Left hindlimb (tissue), 1 donor: ENCODE results near the gene SSTR1.
"Not testable (repeated sequence)": the region's sequence is repeated elsewhere in the genome, so short reads cannot be mapped to it uniquely, and the experiment has no call there.

Experiments
- DNase-seq: peaks from one replicate; pipeline ENCODE4 v3.0.0-alpha.2; 2018

Gene SSTR1, protein sequence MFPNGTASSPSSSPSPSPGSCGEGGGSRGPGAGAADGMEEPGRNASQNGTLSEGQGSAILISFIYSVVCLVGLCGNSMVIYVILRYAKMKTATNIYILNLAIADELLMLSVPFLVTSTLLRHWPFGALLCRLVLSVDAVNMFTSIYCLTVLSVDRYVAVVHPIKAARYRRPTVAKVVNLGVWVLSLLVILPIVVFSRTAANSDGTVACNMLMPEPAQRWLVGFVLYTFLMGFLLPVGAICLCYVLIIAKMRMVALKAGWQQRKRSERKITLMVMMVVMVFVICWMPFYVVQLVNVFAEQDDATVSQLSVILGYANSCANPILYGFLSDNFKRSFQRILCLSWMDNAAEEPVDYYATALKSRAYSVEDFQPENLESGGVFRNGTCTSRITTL

DNA sequence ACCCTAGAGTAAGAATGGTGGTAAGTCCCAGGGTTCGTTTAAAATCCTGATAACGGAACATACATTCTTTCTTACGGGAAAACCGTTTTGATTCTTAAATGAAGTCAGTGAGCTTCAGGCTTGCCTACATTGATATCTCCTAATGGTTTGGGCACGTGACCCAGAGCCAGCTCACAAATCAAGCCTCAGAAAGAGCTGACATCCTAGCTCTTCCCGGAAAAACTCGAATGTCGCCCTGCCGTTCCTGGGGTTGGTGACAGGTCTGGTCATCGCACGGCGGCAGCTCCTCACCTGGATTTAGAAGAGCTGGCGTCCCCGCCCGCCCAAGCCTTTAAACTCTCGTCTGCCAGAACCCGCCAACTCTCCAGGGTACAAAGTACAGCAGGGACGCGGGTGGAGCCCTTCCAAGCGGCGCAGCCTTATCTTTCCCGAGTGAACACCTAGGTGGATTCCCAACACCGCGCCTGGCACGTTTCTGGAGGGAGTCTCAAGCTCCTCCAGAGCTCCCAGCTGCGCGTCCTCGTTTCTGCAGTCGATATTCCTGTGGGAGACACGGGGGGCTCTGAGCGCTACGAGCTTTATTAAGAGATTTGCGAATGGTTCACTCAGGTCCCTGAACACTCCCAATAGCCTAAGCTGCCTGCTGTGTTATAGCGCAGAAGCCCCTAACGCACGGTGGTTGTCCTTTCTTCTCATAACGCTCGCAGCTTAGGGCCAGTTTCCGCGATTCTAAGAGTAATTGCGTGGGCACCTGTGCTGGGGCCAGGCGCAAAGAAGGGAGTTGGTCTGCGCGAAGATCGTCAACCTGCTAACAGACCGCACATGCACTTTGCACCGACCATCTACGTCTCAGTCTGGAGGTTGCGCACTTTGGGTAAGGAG, at the start of gene SSTR1:
SSTR1 (plus strand) TSS at position 169 of the 882 bp plus-strand sequence. CDS start 1,486 bp downstream, outside the sequence.
- no peak for DNase-seq

- no peak for DNase-seq
Observed at GRCh38 chr14:38158468-38158867, 49.2 kb upstream of the SSTR1 start.

GRCh38 chr14:38168416-38168815, 39.3 kb upstream of the SSTR1 start:
- DNase-seq, result no peak

DNA sequence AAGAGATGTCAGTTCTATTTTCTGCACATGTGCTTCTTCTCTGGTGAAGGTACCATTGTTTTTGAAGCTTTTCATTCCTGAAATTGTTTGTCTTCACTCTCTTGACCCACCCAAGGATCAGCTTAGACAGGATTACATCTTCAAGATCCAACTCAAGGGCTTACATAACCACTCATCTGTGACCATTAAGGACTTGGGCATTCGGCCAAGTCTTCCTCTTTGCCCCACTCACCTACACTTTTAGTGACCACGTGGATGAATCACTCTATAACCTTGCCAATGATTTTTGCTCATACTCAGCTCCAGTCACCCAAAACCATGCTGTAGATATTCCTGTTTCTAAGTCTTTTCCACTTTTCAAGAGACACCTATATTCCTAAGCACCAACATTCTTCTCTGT, 36.5 kb upstream of the SSTR1 start:
- DNase-seq, result no peak

- no peak for DNase-seq
Observed at GRCh38 chr14:38174711-38175110, 33.0 kb upstream of the SSTR1 start.

- no peak for DNase-seq
Observed at GRCh38 chr14:38175658-38176057, 32.0 kb upstream of the SSTR1 start.

GRCh38 chr14:38176379-38176778, 31.3 kb upstream of the SSTR1 start:
- DNase-seq, result no peak

GRCh38 chr14:38184132-38184531, 23.6 kb upstream of the SSTR1 start:
- no peak for DNase-seq

- DNase-seq, result no peak
Observed at GRCh38 chr14:38185671-38186070, 22.0 kb upstream of the SSTR1 start.

- no peak for DNase-seq
Observed at GRCh38 chr14:38186216-38186615, 21.5 kb upstream of the SSTR1 start.

- no peak for DNase-seq
Observed at GRCh38 chr14:38187528-38187927, 20.2 kb upstream of the SSTR1 start.

DNA sequence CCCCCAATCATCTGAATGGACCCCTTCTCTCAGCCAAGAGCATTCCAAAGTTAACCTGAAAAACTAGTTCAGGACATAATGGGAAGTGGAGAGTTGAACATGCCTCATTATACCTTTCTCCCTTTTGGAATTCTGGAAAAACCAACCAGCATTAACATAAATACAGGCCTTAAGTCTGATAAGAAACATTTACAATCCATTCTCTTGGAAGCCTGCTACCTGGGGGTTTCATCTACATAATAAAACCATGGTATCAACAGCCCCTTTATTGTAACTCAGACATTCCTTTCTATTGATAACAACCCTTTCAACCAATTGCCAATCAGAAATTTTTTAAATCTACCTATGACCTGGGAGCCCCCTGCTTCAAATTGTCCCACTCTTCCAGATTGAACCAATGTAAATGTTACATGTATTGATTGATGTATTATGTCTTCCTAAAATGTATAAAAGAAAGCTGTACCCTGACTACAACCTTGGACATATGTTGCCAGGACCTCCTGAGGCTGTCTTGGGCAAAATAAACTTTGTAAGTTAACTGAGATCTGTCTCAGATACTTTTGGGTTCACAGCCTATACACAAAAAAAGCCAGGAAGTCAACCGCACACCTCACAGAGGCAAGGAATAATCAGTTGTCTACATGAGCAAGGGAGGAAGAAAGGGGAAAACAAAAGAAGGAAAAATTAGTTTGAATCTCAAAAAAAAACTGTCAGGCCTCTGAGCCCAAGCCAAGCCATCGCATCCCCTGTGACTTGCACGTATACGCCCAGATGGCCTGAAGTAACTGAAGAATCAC, 17.6 kb upstream of the SSTR1 start:
- no peak for DNase-seq

GRCh38 chr14:38190846-38191245, 16.9 kb upstream of the SSTR1 start:
- DNase-seq, result not testable (repeated sequence)

DNA sequence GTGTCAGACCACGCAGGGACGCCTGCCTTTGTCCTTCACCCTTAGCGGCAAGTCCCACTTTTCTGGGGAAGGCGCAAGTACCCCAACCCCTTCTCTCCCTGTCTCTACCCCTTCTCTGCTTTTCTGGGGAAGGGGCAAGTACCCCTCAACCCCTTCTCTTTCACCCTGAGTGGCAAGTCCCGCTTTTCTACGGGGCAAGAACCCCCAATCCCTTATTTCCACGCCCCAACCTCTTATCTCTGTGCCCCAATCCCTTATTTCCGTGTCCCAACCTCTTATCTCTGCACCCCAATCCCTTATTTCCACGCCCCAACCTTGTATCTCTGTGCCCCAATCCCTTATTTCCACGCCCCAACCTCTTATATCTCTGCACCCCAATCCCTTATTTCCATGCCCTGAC, 16.2 kb upstream of the SSTR1 start:
- DNase-seq, result not testable (repeated sequence)

DNA sequence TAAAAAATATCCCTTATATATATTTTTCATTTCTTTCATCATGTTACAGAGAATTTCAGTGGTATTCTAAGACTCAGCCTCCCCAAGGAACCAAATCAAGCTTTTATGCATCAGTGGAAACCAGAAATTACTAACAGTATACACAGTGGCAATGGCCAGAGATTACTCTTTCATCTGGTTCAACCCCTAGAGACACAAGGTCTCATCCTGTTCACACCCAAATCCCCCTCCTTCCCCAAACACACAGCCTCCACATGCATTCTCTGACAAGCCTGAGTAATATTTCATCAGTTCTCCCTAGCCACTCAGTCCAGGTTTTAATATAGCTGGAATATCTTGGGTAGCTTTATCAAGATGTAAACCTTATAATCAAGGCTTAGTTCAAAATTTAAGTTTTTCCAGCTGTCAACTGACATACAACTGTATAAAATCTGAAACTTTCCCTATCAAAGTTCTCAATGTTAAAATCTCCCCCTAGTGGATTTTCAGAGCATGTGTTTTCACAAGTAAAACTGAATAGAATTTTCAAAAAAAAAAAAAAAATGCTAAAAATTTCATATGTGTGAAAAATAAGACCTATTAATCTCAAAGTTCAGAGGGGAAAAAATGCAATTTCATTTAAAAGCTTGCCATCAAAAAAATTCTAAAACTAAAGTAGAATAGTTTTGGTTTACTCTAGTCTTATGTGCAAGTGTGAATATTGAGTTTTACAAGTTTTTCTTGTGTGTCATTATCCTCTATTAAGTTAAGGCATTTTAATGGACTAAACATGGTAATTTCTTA, 10.5 kb upstream of the SSTR1 start:
- DNase-seq, result no peak

DNA sequence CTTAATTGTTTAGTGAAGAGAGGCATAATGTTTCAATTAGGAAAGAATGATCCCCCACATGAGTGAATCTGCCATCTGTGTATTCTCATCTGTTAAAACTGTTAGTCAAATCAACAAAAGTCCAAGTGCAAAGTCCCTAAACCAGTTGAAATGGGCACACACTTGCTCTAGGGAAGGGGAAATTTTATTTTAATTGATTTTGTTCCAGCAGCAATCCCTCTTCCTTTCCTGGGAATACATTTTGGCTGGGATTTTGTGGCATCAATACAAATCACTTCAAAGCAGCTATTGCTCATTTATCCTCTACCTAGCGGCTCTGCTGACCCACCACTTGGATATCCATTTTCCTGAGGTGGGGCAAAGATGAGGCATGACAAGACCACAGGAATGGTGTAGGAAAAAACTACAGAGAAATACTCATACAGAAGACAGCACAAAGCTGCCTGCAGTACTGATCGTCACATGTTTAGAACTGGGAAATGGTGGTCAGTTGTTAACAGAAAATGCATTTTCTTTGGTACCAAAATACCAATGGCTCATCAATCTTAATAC, 9.8 kb upstream of the SSTR1 start:
- no peak for DNase-seq

DNA sequence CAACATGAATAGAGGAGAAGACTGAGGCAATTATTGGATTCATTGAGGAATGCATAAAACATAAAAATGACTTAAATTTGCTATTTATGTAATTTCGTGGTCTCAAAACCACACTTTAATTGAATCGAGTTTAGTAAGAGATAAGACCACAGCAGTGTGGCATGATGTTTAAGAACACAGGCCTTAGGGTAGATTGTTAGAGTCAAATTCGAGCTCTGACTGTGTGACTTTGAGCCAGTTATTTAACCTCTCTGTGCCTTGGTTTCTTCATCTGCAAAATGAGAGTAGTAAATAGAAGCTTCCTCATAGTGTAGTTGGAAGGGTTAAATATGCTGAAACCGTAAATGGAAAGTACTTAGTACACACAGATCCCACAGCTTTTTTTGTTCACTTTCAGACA, 9.3 kb upstream of the SSTR1 start:
- DNase-seq, result no peak

DNA sequence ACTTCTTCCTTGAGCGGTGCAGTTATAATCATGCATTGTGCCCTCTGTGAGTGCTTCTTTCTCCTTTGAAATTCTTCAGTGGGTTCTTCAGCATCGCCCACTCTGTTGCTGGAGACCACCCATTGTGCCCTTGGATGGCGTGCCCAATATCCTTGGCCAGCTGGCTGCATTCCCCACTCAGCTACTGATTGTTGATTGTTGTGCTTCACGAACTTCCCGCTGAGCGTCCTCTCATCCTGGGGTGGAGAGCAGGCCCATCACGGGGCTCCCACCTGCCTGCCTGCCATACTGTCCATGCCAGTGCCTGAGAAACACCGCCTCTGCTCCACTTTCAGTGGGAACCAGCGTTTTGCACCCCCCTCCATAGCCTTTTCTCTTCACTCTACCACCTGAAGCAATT, 8.6 kb upstream of the SSTR1 start:
- DNase-seq, result no peak

GRCh38 chr14:38199739-38200138, 8.0 kb upstream of the SSTR1 start:
- DNase-seq, result no peak

GRCh38 chr14:38201137-38201828, 6.4 kb upstream of the SSTR1 start:
- no peak for DNase-seq

GRCh38 chr14:38202444-38203191, 5.1 kb upstream of the SSTR1 start:
- no peak for DNase-seq
